Activated effector memory CD4-positive, alpha-beta T cell treated with anti-CD3 and anti-CD28 coated beads, Interleukin-2, amount 50 U/mL, for 16 hours (primary cell): ENCODE results near the gene RASA3.
A peak's percentile ranks its signal among the peaks of the same experiment; 100 is the strongest.
"Not testable (repeated sequence)": the region's sequence is repeated elsewhere in the genome, so short reads cannot be mapped to it uniquely, and the experiment has no call there.

Source experiments
- DNase-seq: peaks from one replicate; pipeline ENCODE4 v3.0.0-alpha.2; 2020

Gene RASA3

GRCh38 chr13:114030666-114031610 is 101.5 kb downstream of the RASA3 start:
- no peak for DNase-seq

- DNase-seq = no peak
Observed at GRCh38 chr13:114029866-114030625, 102.4 kb downstream of the RASA3 start.

- no peak for DNase-seq
Observed at GRCh38 chr13:114027826-114028225, 104.6 kb downstream of the RASA3 start.

- no peak for DNase-seq
Observed at GRCh38 chr13:114027046-114027715, 105.2 kb downstream of the RASA3 start.

- DNase-seq = no peak
Observed at GRCh38 chr13:114026481-114026880, 105.9 kb downstream of the RASA3 start.

GRCh38 chr13:114025714-114026431 is 106.5 kb downstream of the RASA3 start:
- no peak for DNase-seq

- no peak for DNase-seq
Observed at GRCh38 chr13:114025405-114025713, 107.1 kb downstream of the RASA3 start.

- DNase-seq = no peak
Observed at GRCh38 chr13:114024603-114025404, 107.6 kb downstream of the RASA3 start.

- DNase-seq = no peak
Observed at GRCh38 chr13:114023716-114024602, 108.5 kb downstream of the RASA3 start.

- no peak for DNase-seq
Observed at GRCh38 chr13:114022876-114023275, 109.5 kb downstream of the RASA3 start.

GRCh38 chr13:114022309-114022669 is 110.1 kb downstream of the RASA3 start:
- DNase-seq = no peak

GRCh38 chr13:114021464-114022308 is 110.7 kb downstream of the RASA3 start:
- DNase-seq = no peak

- DNase-seq = no peak
Observed at GRCh38 chr13:114020750-114021463, 111.5 kb downstream of the RASA3 start.

GRCh38 chr13:114020134-114020533 is 112.3 kb downstream of the RASA3 start:
- DNase-seq = not testable (repeated sequence)

GRCh38 chr13:114019367-114019766 is 113.1 kb downstream of the RASA3 start:
- DNase-seq = peak; percentile 75

GRCh38 chr13:114018461-114019055 is 113.9 kb downstream of the RASA3 start:
- DNase-seq = no peak

- no peak for DNase-seq
Observed at GRCh38 chr13:114017966-114018365, 114.5 kb downstream of the RASA3 start.

GRCh38 chr13:114017028-114017630 is 115.3 kb downstream of the RASA3 start:
- DNase-seq = no peak
